MCF 10A (cell line): ENCODE data around the gene SDK1. TPM values are rescaled to one million over a fixed set of nuclear protein-coding genes. Genes with fewer than 3 reads are reported as not detected.

ENCODE experiments used
- BruUV-seq: library from RNA; stranded (reverse); fragments of 400-500 nt; replicated peaks from 2 replicates; lab custom pipeline; 2021; lab: Mats Ljungman, UMichigan
- CTCF ChIA-PET: fragments of 300-600 bp; sonication (Branson Sonifier 250); formaldehyde crosslinking; extraction: SDS; loops from one replicate; lab custom pipeline; 2021; ENCODE audit warnings: antibody characterized with exemption, inconsistent platforms; lab: Yijun Ruan, JAX
- POLR2A ChIA-PET: fragments of 300-600, 350-650 bp; sonication (Branson Sonifier 250); formaldehyde crosslinking; extraction: SDS; loops from one replicate; lab custom pipeline; 2020; ENCODE audit warnings: antibody characterized with exemption, inconsistent platforms; lab: Yijun Ruan, JAX
- DNase-seq: peaks from one replicate; pipeline ENCODE4 v3.0.0-alpha.2; 2018; ENCODE audit not compliant: unreplicated experiment
- H3K27ac Mint-ChIP-seq: one replicate; pipeline ENCODE4 v1.8.0; 2022; ENCODE audit warnings: mild to moderate bottlenecking, low read depth, mixed read lengths; ENCODE audit not compliant: unreplicated experiment
- H3K27me3 Mint-ChIP-seq: one replicate; pipeline ENCODE4 v1.8.0; 2022; ENCODE audit warnings: mixed read lengths; ENCODE audit not compliant: insufficient read depth, unreplicated experiment
- H3K36me3 Mint-ChIP-seq: one replicate; pipeline ENCODE4 v1.8.0; 2022; ENCODE audit warnings: mild to moderate bottlenecking, moderate library complexity, mixed read lengths; ENCODE audit not compliant: insufficient read depth, unreplicated experiment
- H3K4me1 Mint-ChIP-seq: one replicate; pipeline ENCODE4 v1.8.0; 2022; ENCODE audit warnings: mixed read lengths; ENCODE audit not compliant: insufficient read depth, unreplicated experiment
- H3K4me3 Mint-ChIP-seq: one replicate; pipeline ENCODE4 v1.8.0; 2022; ENCODE audit warnings: mild to moderate bottlenecking, moderate library complexity, mixed read lengths; ENCODE audit not compliant: unreplicated experiment
- H3K9me3 Mint-ChIP-seq: one replicate; pipeline ENCODE4 v1.8.0; 2022; ENCODE audit warnings: mixed read lengths; ENCODE audit not compliant: unreplicated experiment
- CTCF ChIP-seq: fragments of 200-600 bp; IDR thresholded peaks from one replicate; pipeline ENCODE4 v1.8.0; 2022; ENCODE audit warnings: antibody characterized with exemption, mild to moderate bottlenecking; ENCODE audit not compliant: unreplicated experiment
- intact Hi-C: fragments of 100-400 bp; cut with micrococcal nuclease; formaldehyde crosslinking; loops from 2 replicates; pipeline ENCODE4 v1.14.1; 2022
- total RNA-seq: library from RNA; stranded (reverse); gene quantifications from 2 replicates; pipeline ENCODE4 v1.2.3, GENCODE V29; 2022

SDK1 gene
- total RNA-seq, 1 experiment from 2014 or later = 3.3 TPM

GRCh38 chr7:3569643-3570042 is 268.6 kb downstream of the SDK1 start:
- no peaks in the 10 kb centered on the region for H3K4me1 Mint-ChIP-seq
- H3K36me3 Mint-ChIP-seq = no peaks in the 10 kb centered on the region
- H3K4me3 Mint-ChIP-seq = no peak overlapping the region
- CTCF ChIA-PET = no interaction called here
- no peaks in the 10 kb centered on the region for H3K27me3 Mint-ChIP-seq
- H3K9me3 Mint-ChIP-seq = no peaks in the 10 kb centered on the region
- intact Hi-C loops = loop anchor here (5.0 kb wide), 1 partner anchor 697 kb away; no protein-coding TSS in a partner anchor
- POLR2A ChIA-PET = no interaction called here
- no peak overlapping the region for H3K27ac Mint-ChIP-seq
- no TSS peak for BruUV-seq
- TF ChIP-seq CTCF = no peak
- no peak for DNase-seq

- intact Hi-C loops = loop anchor here (5.0 kb wide), 1 partner anchor 701 kb away; no protein-coding TSS in a partner anchor
- Mint-ChIP-seq H3K36me3 (no peaks in the 10 kb centered on the region), H3K27me3 (no peaks in the 10 kb centered on the region), H3K4me3 (no peak overlapping the region), H3K27ac (no peak overlapping the region), H3K9me3 (no peaks in the 10 kb centered on the region), H3K4me1 (no peaks in the 10 kb centered on the region)
- ChIA-PET POLR2A (no interaction called here), CTCF (no interaction called here)
- TF ChIP-seq CTCF = no peak
- no peak for DNase-seq
- BruUV-seq = no TSS peak
These were observed 272.1 kb downstream of the SDK1 start for GRCh38 chr7:3573151-3573550.

- Mint-ChIP-seq H3K27ac (no peak overlapping the region), H3K4me3 (no peak overlapping the region), H3K4me1 (peaks cover 1% of the 10 kb centered on the region), H3K36me3 (no peaks in the 10 kb centered on the region), H3K9me3 (no peaks in the 10 kb centered on the region), H3K27me3 (no peaks in the 10 kb centered on the region)
- DNase-seq = no peak
- TF ChIP-seq CTCF = no peak
- BruUV-seq = no TSS peak
- intact Hi-C loops = loop anchor here (5.0 kb wide), 1 partner anchor 702 kb away; no protein-coding TSS in a partner anchor
- POLR2A ChIA-PET = no interaction called here
- CTCF ChIA-PET = interaction anchor here (0.5 to 1.3 kb wide), 2 partner anchors 11 to 240 kb away, joined by 3 to 5 read pairs; no protein-coding TSS in a partner anchor
These were observed 273.3 kb downstream of the SDK1 start for GRCh38 chr7:3574386-3574785.

- BruUV-seq = no TSS peak
- DNase-seq = no peak
- no peaks in the 10 kb centered on the region for H3K27me3 Mint-ChIP-seq
- no peak overlapping the region for H3K27ac Mint-ChIP-seq
- peaks cover 9% of the 10 kb centered on the region for H3K4me1 Mint-ChIP-seq
- H3K36me3 Mint-ChIP-seq = no peaks in the 10 kb centered on the region
- H3K4me3 Mint-ChIP-seq = no peak overlapping the region
- no peaks in the 10 kb centered on the region for H3K9me3 Mint-ChIP-seq
- intact Hi-C loops = no loop called here
- no peak for TF ChIP-seq CTCF
- ChIA-PET CTCF (interaction anchor here (1.3 kb wide), 1 partner anchor 12 kb away, joined by 5 read pairs; no protein-coding TSS in a partner anchor), POLR2A (interaction anchor here (1.4 kb wide), 2 partner anchors 12 kb away, joined by 3 to 5 read pairs; no protein-coding TSS in a partner anchor)
These were observed 274.9 kb downstream of the SDK1 start for GRCh38 chr7:3575753-3576531.
